Lung microvascular endothelial cell (primary cell): ENCODE data around the gene KCNMB2. TPM values are rescaled to one million over a fixed set of nuclear protein-coding genes. Genes with fewer than 3 reads are reported as not detected.
"Not testable (repeated sequence)": the region's sequence is repeated elsewhere in the genome, so short reads cannot be mapped to it uniquely, and the experiment has no call there.

ENCODE experiments used
- DNase-seq, 2 donors: peaks; one replicate each; pipeline versions ENCODE4 v3.0.0 to v3.0.0-alpha.2; 2010; ENCODE audit warnings: low read depth in 2 of 2
- total RNA-seq: library from RNA; depleted of rRNA; stranded (reverse); fragments of >200 nt; gene quantifications from 2 replicates; pipeline ENCODE4 v1.2.1, GENCODE V29; 2014

Gene KCNMB2
- total RNA-seq, 1 donor from 2014 or later, result not detected

DNA sequence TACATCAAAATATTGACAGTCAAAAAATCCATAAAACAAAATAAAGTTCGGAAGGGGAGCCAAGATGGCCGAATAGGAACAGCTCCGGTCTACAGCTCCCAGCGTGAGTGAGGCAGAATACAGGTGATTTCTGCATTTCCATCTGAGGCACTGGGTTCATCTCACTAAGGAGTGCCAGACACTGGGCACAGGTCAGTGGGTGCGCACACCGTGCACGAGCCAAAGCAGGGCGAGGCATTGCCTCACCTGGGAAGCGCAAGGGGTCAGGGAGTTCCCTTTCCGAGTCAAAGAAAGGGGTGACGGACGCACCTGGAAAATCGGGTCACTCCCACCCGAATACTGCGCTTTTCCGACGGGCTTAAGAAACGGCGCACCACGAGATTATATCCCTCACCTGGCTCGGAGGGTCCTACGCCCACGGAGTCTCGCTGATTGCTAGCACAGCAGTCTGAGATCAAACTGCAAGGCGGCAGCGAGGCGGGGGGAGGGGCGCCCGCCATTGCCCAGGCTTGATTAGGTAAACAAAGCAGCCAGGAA is 323.7 kb downstream of the KCNMB2 start:
- DNase-seq, result not testable (repeated sequence)

DNA sequence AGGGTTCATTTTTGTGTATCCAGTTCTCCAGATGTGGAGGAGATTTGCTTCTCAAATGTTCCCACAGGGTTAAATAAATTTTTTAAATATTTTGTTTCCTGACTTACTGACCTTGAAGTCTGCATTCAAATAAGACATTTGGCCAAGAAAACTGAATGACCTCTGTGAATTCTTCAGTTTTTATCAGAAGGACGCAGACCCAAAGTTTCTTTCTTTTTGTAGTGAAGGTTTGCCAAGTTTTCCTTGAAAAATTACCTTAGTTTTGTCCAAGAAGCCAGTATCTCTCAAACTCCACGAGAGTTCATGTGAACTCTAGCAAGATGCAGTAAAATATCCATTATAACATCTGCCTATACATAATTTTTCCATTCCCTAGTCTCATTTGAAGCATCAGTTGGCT is 332.4 kb downstream of the KCNMB2 start:
- no peak for DNase-seq

DNA sequence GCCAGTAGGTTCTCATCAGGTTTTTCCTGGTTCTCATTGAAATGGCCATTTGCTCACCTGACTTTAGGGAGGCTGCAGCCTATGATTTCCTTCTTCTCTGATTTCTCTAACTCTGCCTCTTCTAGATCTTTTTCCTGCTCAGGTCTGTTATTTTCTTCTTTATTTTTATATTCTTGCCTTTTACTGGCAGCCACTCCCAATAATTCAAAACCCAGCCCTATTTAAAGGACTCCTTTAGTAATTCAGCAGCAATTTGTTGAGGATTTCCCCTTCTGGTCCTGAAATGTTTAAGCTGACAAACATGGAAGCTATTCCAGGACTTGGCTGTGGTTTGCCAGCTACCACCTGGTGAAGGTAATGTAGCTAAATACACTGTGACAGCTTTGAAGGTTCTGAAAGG is 333.8 kb downstream of the KCNMB2 start:
- no peak for DNase-seq

DNA sequence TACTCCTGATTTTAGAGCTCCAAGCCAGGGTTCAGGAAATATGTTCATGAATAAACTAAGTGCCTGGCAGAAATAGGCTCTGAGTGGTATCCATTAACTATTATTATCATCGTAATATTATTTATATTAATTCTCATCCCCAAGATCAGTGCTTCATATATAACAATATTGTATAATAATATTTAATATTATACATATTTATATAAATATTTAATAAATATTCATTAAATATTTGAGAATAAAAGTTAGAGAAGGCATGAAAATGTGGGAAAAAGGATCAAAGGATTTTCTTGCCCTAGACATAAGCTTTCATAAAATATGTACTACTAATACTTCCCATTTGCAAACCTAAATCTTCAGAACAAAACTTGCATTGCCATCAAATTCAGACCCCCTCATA is 338.9 kb downstream of the KCNMB2 start:
- no peak for DNase-seq

DNA sequence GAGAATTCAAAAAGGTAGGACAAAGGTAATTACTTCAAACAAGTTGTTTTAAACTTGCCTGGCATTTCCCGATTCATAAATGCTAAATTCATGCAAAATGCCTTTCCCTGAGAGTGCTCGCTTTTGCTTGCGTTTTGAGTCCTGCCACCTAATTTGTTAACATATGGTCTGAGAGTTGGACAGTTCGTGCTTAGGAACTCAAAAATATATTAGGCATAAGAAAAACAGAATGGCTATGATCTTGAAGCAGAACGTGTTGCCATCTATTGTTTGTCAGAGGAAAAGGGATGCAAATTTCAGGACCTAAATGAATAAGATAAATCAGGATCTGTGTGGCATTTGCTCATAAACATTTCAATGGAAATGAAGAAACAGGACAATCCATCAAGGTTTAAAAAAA is 339.6 kb downstream of the KCNMB2 start:
- DNase-seq, result no peak

DNA sequence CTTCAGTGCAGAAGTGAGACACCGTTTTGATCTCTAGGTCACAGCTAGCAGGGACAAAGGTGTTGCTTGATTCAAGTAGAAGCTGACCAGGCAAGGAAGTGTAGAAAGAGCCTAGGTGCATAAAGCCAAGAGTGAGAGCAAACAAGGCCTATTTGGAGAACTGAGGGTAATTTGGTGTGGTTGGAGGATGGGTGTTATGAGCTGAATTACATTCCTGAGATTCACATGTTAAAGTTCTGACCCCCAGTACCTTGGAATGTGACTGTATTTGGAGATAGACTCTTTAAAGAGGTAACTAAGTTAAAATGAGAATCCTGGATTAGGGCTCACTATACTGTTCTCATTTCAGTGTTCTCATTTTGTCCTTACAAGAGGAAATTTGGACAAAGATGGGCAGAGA is 344.0 kb downstream of the KCNMB2 start:
- DNase-seq, result no peak
